ENCODE data around the gene ZNF679. TPM values are rescaled to one million over a fixed set of nuclear protein-coding genes. Genes with fewer than 3 reads are reported as not detected.
"Not testable (repeated sequence)": the region's sequence is repeated elsewhere in the genome, so short reads cannot be mapped to it uniquely, and the experiment has no call there.

Gene ZNF679
- not detected for total RNA-seq

DNA sequence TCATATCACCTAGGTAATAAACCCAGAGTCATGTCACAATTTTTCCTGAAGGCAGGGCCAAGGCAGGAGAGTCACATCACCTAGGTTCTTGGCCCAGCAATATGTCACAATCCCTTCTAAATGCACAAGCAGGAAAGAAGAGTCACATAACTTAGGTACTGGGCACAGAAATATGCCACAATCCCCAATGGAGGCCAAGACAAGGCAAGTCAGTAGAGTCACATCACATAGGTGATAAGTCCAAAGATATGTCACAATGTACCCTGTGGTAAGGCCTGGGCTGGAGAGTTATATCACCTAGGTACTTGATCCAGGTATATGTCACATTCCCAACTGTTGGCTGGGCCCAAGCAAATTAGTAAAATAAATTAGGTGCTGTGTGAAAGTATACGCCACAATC lies at the start of gene ZNF679:
ZNF679 (plus strand) TSS at position 301 of the 400 bp plus-strand sequence. CDS start 20,644 bp downstream, outside the sequence.
- not testable (repeated sequence) for H3K27me3 ChIP-seq; ATAC-seq (ENCODE audit: low FRiP score in 2 of 2); H3K27ac ChIP-seq; H3K4me3 ChIP-seq; H3K36me3 ChIP-seq; H3K4me1 ChIP-seq; DNase-seq
- H3K9me3 ChIP-seq: peaks cover 0 to 24% (median 10%) of the 10 kb centered on the region in 4 donors
- 88 to 95% methylated on average over 1 of the region's 1 CpG for WGBS, 2 donors

DNA sequence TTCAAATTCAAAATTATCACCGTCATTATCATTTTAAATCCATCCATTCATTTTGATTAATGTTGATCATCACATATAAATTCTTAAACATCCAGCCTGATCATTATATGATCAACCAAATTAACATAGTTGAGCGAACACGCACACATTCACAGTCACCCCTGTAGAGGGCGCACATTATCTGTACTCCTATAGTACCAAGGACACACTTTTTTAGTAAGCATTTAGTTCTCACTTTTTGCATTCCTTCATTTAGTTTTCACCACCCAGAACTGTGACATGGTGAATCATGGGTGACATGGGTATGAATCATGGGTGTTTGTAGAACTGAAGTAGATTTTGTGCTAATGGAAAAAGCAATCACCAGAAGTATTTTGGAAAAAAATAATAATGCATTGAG lies 47.3 kb upstream of the ZNF679 start:
- no peak overlapping the region for H3K4me3 ChIP-seq
- H3K27me3 ChIP-seq: peaks cover 0 to 8% (median 2%) of the 10 kb centered on the region in 4 donors
- no peak overlapping the region for H3K27ac ChIP-seq
- peaks cover 0 to 14% (median 3%) of the 10 kb centered on the region in 4 donors for H3K9me3 ChIP-seq
- ATAC-seq (ENCODE audit: low FRiP score in 2 of 2) (no peak), DNase-seq (no peak)
- TF ChIP-seq POLR2A (IDR thresholded peaks at IDR 0.05) (no peak), EP300 (IDR thresholded peaks at IDR 0.05) (no peak), POLR2AphosphoS5 (IDR thresholded peaks at IDR 0.05) (no peak)
- TF ChIP-seq, protein P1, sequence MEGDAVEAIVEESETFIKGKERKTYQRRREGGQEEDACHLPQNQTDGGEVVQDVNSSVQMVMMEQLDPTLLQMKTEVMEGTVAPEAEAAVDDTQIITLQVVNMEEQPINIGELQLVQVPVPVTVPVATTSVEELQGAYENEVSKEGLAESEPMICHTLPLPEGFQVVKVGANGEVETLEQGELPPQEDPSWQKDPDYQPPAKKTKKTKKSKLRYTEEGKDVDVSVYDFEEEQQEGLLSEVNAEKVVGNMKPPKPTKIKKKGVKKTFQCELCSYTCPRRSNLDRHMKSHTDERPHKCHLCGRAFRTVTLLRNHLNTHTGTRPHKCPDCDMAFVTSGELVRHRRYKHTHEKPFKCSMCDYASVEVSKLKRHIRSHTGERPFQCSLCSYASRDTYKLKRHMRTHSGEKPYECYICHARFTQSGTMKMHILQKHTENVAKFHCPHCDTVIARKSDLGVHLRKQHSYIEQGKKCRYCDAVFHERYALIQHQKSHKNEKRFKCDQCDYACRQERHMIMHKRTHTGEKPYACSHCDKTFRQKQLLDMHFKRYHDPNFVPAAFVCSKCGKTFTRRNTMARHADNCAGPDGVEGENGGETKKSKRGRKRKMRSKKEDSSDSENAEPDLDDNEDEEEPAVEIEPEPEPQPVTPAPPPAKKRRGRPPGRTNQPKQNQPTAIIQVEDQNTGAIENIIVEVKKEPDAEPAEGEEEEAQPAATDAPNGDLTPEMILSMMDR (IDR thresholded peaks at IDR 0.05): no peak
- no peaks in the 10 kb centered on the region for H3K36me3 ChIP-seq
- H3K4me1 ChIP-seq: peaks cover 0 to 14% (median 0%) of the 10 kb centered on the region in 4 donors
- WGBS, 2 donors: 44 to 45% methylated on average over 4 of the region's 4 CpGs

DNA sequence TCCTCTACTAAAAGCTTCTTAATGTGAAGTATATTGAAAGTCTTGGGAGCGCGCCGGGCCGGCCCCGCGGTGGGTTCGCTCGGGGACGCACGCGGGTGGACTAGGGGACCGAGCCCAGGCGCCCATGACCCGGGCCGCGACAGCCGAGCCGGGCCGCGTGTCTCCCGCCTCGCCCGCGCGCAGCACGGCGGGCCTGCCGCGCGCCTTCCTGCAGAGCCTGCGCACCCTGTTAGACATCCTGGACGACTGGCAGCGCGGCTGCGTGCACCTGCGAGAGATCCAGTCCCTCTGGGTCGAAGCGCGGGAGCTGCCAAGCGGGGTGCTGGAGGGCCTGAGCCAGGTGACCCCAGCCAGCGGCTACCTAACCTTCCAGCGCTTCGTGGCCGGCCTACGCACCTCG lies 46.7 kb upstream of the ZNF679 start:
- H3K4me3 ChIP-seq: no peak overlapping the region
- no peak for ATAC-seq (ENCODE audit: low FRiP score in 2 of 2)
- peaks cover 0 to 14% (median 0%) of the 10 kb centered on the region in 4 donors for H3K4me1 ChIP-seq
- no peaks in the 10 kb centered on the region for H3K36me3 ChIP-seq
- H3K27ac ChIP-seq: no peak overlapping the region
- DNase-seq: peak in 1 of 2 donors; percentile 77
- peaks cover 0 to 14% (median 3%) of the 10 kb centered on the region in 4 donors for H3K9me3 ChIP-seq
- peaks cover 0 to 8% (median 2%) of the 10 kb centered on the region in 4 donors for H3K27me3 ChIP-seq
- WGBS, 2 donors: 35 to 48% methylated on average over 23 to 30 of the region's 46 CpGs
- TF ChIP-seq POLR2A (IDR thresholded peaks at IDR 0.05) (no peak), EP300 (IDR thresholded peaks at IDR 0.05) (no peak), POLR2AphosphoS5 (IDR thresholded peaks at IDR 0.05) (no peak)
- TF ChIP-seq, protein P1 (IDR thresholded peaks at IDR 0.05): no peak

DNA sequence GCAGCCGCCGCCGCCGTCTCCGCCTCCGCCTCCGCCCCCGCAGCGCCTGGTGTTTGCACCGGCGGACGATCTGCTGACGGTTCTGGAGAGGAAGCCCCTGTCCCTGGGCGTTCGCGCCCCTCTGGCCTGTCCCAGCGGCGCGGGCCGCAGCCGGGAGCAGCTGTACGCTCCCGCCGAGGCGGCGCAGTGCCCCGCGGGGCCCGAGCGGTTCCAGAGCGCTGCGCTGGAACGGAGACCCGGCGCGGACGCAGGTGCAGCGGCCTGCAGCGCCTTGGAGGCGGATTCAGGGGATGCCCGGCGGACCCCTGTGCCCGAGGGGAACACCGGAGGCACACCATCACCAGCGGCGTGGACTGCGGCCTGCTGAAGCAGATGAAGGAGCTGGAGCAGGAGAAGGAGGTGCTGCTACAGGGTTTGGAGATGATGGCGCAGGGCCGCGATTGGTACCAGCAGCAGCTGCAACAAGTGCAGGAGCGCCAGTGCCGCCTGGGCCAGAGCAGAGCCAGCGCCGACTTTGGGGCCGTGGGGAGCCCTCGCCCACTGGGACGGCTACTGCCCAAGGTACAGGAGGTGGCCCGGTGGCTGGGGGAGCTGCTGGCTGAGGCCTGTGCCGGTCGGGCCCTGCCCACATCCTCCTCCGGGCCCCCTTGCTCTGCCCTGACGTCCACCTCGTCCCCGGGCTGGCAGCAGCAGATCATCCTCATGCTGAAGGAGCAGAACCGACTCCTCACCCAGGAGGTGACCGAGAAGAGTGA lies 46.1 kb upstream of the ZNF679 start:
- 0 to 32% methylated on average over 1 to 26 of the region's 66 CpGs for WGBS, 2 donors
- Histone ChIP-seq H3K27ac (no peak overlapping the region), H3K27me3 (peaks cover 0 to 8% (median 2%) of the 10 kb centered on the region in 4 donors), H3K9me3 (peaks cover 0 to 14% (median 3%) of the 10 kb centered on the region in 4 donors), H3K4me1 (peaks cover 0 to 14% (median 0%) of the 10 kb centered on the region in 4 donors), H3K4me3 (no peak overlapping the region), H3K36me3 (no peaks in the 10 kb centered on the region)
- ATAC-seq (ENCODE audit: low FRiP score in 2 of 2) (peak in 1 of 2 donors; percentile 14), DNase-seq (peak in 1 of 2 donors; percentile 76)
- no peak for TF ChIP-seq POLR2A (IDR thresholded peaks at IDR 0.05)

DNA sequence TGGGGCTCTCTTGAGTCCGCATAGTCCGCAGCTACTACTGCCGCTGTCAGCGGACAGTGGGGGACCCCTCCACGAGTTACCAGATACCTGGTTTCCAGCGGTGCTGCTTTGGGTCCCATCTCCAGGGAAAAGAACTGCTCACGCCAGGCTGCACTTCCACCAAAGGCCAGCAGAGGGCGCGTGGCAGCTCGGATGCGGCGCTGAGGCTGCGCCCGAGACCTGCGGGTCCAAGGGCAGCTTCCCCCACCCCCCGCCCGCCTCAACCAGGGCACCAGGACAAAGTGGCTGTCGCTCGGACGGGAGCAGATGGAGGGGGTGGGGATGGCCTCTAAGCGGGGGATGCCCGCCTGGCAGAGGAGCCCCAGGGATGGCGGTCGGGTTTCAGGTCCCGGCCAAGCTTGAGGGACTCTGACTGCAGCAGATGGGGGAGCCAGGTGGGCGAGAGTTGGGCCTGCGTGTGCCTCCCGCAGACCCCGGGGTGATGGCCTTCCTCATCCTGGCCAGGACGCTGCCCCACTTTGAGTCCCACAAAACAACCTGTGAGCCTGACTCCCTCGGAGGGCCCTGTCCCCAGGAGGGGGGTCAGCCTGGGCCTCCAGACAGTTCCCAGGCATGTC lies 45.0 kb upstream of the ZNF679 start:
- Histone ChIP-seq H3K27me3 (peaks cover 0 to 8% (median 2%) of the 10 kb centered on the region in 4 donors), H3K4me3 (no peak overlapping the region), H3K4me1 (peaks cover 0 to 14% (median 0%) of the 10 kb centered on the region in 4 donors), H3K36me3 (no peaks in the 10 kb centered on the region), H3K27ac (no peak overlapping the region), H3K9me3 (peaks cover 0 to 19% (median 3%) of the 10 kb centered on the region in 4 donors)
- peak in 1 of 2 donors; percentile 64 for ATAC-seq (ENCODE audit: low FRiP score in 2 of 2)
- peak in 1 of 2 donors; percentile 85 for DNase-seq
- TF ChIP-seq, protein P1 (IDR thresholded peaks at IDR 0.05): peak; percentile 65 to 89 (median 81)
- no peak for TF ChIP-seq EP300 (IDR thresholded peaks at IDR 0.05)
- 11 to 60% methylated on average over 9 to 20 of the region's 31 CpGs for WGBS, 2 donors

All from upper lobe of left lung (tissue), 6 donors.